GM08714 (cell line): ENCODE data around the gene RNF208.

Experiments used
- H3K4me3 ChIP-seq: fragments of 200-500 bp; sonication (Bioruptor generic); 2 replicates; pipeline ENCODE4 v1.5.1; 2014; ENCODE audit warnings: mild to moderate bottlenecking, low read length, inconsistent platforms
- ZNF274 ChIP-seq: IDR thresholded peaks from 2 replicates; pipeline ENCODE4 v1.6.1; 2012; ENCODE audit warnings: mild to moderate bottlenecking, low read depth, low read length

The RNF208 gene

GRCh38 chr9:137205126-137206069 is 16.6 kb downstream of the RNF208 start, which contains the start of the genes NDOR1 and TMEM203:
Gene NDOR1 (plus strand): TSS chr9:137205700. CDS start chr9:137205778, 78 bp downstream.
Gene TMEM203 (minus strand): TSS chr9:137205648. CDS start chr9:137205414, 234 bp downstream.
- H3K4me3 ChIP-seq, result peak within 1 kb of the TSS; percentile 96
- TF ChIP-seq ZNF274, result no peak

- TF ChIP-seq ZNF274, result no peak
- H3K4me3 ChIP-seq, result peak overlapping the region; percentile 96
These were observed 17.3 kb downstream of the RNF208 start for GRCh38 chr9:137204731-137205125.

- H3K4me3 ChIP-seq, result no peak overlapping the region
- no peak for TF ChIP-seq ZNF274
These were observed 19.1 kb downstream of the RNF208 start for GRCh38 chr9:137202966-137203365.

- peak overlapping the region; percentile 70 for H3K4me3 ChIP-seq
- TF ChIP-seq ZNF274, result no peak
These were observed 20.7 kb downstream of the RNF208 start for GRCh38 chr9:137201205-137201868.

- H3K4me3 ChIP-seq, result peak within 1 kb of the TSS; percentile 70
- no peak for TF ChIP-seq ZNF274
These were observed 21.5 kb downstream of the RNF208 start, which contains the start of gene TPRN for GRCh38 chr9:137200311-137201204. Gene TPRN (minus strand): TSS chr9:137200741. CDS start chr9:137200711, 30 bp downstream.

GRCh38 chr9:137199411-137200121 is 22.5 kb downstream of the RNF208 start:
- peak overlapping the region; percentile 35; the same call in 1 of the 2 replicates for H3K4me3 ChIP-seq
- no peak for TF ChIP-seq ZNF274

- no peak for TF ChIP-seq ZNF274
- no peak overlapping the region for H3K4me3 ChIP-seq
These were observed 23.1 kb downstream of the RNF208 start for GRCh38 chr9:137198902-137199283.

GRCh38 chr9:137198051-137198901 is 23.8 kb downstream of the RNF208 start:
- no peak overlapping the region for H3K4me3 ChIP-seq
- TF ChIP-seq ZNF274, result no peak

GRCh38 chr9:137195525-137196220 is 26.4 kb downstream of the RNF208 start:
- no peak overlapping the region for H3K4me3 ChIP-seq
- TF ChIP-seq ZNF274, result no peak

GRCh38 chr9:137194909-137195308 is 27.1 kb downstream of the RNF208 start:
- TF ChIP-seq ZNF274, result no peak
- H3K4me3 ChIP-seq, result no peak overlapping the region

GRCh38 chr9:137194388-137194787 is 27.7 kb downstream of the RNF208 start:
- no peak overlapping the region for H3K4me3 ChIP-seq

GRCh38 chr9:137193771-137194170 is 28.3 kb downstream of the RNF208 start:
- H3K4me3 ChIP-seq, result no peak overlapping the region
- no peak for TF ChIP-seq ZNF274

More at GRCh38 chr9:137194388-137194787, 27.7 kb downstream of the RNF208 start:
- TF ChIP-seq ZNF274, result no peak
